PC-3 (cell line): ENCODE results near the gene MUCL1.
"Not testable (repeated sequence)": the region's sequence is repeated elsewhere in the genome, so short reads cannot be mapped to it uniquely, and the experiment has no call there.

Experiments
- CTCF ChIP-seq: fragments of 300-600 bp; sonication (generic); conservative IDR thresholded peaks from 2 replicates; pipeline ENCODE4 v1.5.1; 2017; ENCODE audit warnings: antibody characterized with exemption, low read depth, mild to moderate bottlenecking, low read length
- EZH2 ChIP-seq: fragments of 300-600 bp; sonication (generic); IDR thresholded peaks from one replicate; pipeline ENCODE4 v1.6.1; 2017; ENCODE audit warnings: antibody characterized with exemption, mild to moderate bottlenecking, low read length; ENCODE audit not compliant: unreplicated experiment
- EZH2phosphoT487 ChIP-seq: fragments of 300-600 bp; sonication (generic); IDR thresholded peaks from 2 replicates; pipeline ENCODE4 v1.6.1; 2018; ENCODE audit warnings: mild to moderate bottlenecking, antibody characterized with exemption, low read length, borderline replicate concordance

- not testable (repeated sequence) for TF ChIP-seq CTCF, EZH2, EZH2phosphoT487
Observed at GRCh38 chr12:54888428-54888827, 34.1 kb downstream of the MUCL1 start.
